ENCODE measurements around the gene CHAT.

Gene CHAT

GRCh38 chr10:49713266-49713665 is 99.4 kb downstream of the CHAT start:
- no peak for TF ChIP-seq CREB5 (CRISPR knock-in tag; IDR thresholded peaks at IDR 0.05; ENCODE audit: low read depth)
- ATAC-seq, result no peak

Data from SK-N-SH treated with all-trans-retinoic acid at 6 μM for 48 hours (cell line).